ENCODE data around the gene TMEM151A.
"Not testable (repeated sequence)": the region's sequence is repeated elsewhere in the genome, so short reads cannot be mapped to it uniquely, and the experiment has no call there.

TMEM151A gene
- 0.37 to 11.0 (median 2.9) reads per million in 18 experiments for total RNA-seq

DNA sequence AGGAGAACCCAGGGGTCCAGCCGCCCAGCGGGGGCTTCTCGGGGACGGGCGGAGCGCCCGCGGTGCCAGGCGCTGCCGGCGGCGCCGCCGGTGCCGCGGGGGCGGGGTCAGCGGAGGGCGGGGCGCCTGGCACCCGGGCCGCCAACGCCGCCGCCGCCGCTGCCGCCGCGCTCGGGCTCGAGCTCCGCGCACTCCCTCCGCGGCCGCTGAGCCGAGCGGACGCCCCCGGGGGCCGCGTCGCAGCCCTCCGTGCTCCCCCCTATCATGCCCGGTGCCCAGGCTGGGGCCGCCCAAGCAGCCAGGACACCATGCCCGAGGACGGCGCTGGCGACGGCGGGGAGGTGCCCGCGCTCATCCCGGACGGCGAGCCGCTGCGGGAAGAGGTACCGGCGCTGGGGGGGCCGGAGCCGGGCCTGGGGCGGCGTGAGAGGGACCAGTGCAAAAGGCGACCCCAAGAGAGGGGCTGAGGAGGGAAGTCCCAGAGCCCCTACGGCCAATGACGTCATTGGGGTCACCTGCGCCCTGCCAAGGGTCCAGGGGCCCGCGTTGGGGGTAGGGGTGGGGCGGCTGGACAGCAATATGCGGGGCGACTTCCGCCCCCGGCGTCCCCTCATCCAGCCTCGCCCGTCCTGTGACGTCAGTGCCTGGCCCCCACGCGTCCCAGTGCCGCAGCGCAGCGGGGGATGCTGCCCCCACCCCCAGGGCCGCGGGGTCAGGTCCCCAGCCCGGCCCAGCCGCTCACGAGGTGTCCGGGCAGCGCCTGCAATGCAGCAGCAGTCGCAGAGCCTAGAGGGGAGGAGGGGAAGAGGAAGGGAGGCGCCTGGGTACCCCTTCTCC is at the start of gene TMEM151A:
Gene TMEM151A, plus strand, starts transcription at position 189 of the 837 bp plus-strand sequence. Its CDS starts 120 bp downstream, at position 309.
- peak in 1 of 2 donors; percentile 34 for DNase-seq

DNA sequence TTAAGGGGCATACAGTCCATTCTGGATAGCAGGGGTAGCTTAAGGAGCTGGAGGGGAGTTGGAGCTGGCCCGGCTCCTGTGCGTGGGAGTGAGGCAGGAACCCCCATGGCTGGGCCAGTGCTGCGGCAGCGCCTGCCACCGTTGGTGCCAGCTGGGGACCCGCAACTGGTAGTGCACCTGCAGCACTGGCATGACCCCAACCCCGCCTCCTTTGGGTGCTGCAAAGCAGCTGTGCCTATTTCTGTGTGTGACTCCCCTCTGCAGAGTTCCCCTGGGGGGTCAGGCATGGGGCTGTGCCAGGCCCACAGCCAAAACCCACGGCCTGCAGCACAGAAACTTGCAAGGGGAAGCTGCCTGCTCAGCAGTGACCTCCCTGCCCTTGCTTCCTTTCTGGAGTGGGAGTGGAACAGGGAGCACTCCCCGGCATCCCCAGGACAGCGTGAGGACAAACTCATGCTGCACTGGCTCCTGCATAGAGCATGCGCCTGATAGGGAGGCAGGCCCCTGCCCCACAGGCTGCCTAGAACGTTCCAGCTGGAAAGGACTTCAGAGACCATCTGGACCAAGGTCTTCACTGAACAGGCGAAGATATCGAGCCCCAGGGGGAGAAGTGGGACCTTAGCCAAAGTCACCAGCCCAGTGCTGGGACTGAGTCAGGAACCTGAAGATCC is 49.5 kb upstream of the TMEM151A start:
- DNase-seq, result no peak

DNA sequence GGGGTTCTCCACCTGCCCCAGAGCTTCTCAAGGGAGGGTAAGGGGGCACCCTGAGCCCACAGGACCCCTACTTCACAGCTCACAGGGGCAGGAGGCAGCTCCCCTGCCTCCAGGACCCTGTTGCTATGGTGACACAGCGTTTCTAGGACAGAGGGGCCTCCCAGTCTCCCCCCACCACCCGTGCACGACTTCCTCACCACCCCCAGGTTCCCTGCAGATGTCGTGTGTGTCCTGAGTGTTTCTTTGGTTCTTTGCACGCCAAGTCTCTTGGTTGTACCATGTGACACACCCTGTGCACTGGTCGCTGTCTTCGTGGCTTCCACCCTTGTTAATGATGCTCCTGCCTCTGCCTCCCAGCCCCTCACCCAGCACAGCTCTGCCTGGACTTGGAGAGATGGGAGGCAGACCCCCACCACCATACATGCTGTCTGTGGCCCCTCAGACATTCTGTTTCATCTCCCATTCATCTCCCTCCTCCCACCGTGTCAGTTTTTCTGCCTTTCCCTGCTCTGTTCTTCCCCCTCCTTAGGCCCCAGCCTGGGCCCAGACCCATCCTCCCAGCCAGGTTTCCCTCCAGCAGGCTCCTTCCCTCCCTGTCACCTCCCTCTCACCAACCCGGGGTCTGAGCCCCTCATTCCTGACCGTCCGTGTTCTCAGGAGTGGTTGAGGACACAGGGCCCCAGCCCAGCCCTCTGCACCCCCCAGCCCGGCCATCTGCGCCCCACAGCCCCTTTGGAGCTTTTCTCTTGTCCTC is 47.7 kb upstream of the TMEM151A start:
- no peak for DNase-seq

DNA sequence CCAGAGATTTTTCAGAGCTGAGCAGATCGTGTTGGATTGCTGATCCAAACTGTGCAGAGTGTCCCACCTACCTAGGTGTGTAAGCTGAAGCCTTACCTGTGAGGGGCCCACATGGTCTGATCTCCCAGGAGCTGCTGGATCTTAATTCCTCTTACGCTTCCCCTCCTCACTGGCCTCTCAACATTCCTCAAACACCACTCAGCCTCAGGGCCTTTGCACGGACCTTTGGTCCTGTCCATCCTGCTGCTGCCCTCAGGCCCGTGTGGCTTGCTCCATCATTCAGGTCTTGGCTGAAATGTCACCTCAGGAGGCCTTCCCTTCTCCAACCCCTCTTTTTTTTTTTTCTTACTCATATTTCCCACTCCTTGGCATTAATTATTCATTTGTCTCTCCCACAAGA is 44.4 kb upstream of the TMEM151A start:
- no peak for DNase-seq

DNA sequence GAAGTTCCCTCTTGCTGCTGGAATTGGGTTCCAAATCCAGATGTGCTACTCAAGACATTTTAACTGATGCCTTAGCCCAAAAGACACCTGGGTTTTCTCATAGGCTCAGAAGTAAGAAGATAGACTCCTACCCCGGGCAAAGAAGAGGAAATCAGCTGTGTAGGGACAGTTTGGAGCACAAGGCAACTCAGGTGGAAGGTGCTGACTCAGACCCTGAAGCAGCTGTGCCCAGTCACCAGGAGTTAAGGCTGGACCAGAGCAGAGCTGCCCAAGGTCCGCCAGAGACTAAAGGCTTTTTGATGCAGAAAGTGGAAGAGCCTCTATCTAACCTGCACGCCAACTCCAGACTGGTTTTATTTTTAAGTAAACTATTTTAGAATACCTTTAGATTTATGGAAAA is 43.9 kb upstream of the TMEM151A start:
- no peak for DNase-seq

DNA sequence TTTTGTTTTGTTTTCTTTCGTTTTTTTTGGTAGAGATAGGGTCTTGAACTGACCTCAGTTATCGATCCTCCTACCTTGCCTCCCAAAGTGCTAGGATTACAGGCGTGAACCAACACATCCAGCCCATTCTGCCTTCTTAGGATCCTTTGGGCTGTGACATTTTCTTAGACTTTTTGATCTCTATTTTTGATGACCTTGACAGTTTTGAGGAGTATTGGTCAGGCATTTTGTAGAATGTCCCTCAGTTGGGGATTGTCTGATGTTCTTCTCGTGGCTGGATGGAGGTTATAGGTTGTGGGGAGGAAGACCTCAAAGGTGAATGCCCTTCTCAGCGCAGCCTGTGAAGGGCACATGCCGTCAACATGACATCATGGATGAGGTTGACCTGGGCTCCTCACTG is 42.8 kb upstream of the TMEM151A start:
- no peak for DNase-seq

DNA sequence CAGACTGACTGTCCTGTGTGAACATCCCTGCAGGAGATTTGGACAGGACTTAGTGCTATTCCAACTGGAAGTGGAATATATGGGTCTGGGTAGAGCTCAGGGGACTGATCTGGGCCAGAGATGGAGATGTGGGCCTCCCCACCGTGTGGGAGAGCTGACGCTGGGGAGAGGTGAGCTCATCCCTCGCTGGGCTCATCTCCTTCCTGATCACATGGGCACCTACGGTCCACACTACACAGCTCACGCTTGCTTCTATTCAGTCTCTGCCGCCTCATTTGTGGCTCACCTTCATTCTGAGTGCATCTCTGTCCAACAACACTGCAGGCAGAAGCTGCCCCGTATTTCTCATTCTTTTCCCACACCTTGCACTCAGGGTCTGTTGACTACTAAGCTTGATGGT is 39.9 kb upstream of the TMEM151A start:
- DNase-seq, result no peak

DNA sequence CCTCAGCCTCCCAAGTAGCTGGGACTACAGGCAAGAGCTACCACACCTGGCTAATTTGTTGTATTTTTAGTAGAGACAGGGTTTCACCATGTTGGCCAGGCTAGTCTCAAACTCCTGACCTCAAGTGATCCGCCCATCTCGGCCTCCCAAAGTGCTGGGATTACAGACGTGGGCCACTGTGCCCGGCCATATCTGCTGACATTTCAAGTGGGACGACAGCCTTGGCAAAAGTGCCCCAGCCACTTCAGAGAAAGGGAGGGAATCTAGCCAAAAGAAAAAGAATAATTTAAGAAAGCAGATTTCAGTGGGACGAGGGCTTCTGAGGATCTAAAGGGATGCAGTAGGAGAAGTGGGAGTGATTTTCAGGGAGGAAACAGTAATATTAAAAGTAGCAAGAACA is 38.6 kb upstream of the TMEM151A start:
- not testable (repeated sequence) for DNase-seq

DNA sequence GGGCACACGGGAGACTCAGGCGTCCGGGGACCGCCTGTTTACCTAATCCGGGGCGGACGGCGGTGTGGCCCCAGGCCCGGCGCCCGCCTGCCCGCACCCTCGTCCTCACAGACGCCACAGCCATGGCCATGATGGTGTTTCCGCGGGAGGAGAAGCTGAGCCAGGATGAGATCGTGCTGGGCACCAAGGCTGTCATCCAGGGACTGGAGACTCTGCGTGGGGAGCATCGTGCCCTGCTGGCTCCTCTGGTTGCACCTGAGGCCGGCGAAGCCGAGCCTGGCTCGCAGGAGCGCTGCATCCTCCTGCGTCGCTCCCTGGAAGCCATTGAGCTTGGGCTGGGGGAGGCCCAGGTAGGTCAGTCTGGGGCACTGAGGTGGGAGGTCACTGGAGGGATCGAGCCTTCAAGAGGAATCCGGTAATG is 33.2 kb upstream of the TMEM151A start:
- DNase-seq, result no peak

DNA sequence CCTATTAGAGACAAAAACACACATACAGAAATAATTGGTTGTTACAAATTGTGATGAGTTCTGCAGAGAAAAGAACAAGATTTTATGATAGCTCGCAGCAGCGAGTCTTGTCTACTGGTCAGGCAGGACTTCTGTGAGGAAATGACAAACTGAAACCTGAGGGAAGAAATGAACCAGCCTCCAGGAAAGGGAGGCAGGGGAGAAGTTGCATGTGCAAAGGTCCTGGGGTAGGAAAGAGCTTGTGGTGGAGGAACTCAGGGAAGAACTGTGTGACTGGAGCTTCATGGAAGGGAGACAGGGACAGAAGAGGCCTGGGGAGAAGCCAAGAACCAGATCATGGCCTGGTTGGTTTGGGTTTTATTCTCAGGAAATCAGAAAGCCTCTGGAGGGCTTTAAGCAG is 32.5 kb upstream of the TMEM151A start:
- DNase-seq, result no peak

DNA sequence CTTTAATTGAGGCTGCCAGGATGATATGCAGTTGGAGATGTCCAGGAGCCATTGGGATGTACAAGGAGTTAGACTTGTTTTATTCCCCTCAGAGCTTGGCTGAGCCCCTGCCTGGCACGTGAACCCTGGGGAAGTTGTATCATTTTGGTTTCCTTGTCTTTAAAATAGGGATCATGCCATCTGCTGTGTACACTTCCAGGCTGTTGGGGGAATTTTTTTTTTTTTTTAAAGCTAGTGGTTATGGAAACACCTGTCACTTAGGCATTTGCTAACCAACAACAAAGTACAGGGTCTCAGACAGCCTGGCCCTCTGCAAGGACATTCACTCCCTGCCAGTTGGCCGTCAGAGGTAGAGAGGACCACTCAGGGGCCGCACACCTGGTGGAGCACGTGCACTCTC is 31.7 kb upstream of the TMEM151A start:
- no peak for DNase-seq

DNA sequence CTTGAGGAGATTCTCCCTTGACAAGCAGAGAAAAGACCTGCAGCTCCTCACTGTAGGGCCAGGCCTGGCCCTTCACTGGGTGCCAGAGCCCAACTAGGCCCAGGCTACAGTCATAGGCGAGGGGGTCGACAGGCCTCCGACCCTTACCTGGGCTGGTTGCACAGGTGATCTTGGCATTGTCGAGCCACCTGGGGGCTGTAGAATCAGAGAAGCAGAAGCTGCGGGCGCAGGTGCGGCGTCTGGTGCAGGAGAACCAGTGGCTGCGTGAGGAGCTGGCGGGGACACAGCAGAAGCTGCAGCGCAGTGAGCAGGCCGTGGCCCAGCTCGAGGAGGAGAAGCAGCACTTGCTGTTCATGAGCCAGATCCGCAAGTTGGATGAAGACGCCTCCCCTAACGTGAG is 30.1 kb upstream of the TMEM151A start:
- no peak for DNase-seq

DNA sequence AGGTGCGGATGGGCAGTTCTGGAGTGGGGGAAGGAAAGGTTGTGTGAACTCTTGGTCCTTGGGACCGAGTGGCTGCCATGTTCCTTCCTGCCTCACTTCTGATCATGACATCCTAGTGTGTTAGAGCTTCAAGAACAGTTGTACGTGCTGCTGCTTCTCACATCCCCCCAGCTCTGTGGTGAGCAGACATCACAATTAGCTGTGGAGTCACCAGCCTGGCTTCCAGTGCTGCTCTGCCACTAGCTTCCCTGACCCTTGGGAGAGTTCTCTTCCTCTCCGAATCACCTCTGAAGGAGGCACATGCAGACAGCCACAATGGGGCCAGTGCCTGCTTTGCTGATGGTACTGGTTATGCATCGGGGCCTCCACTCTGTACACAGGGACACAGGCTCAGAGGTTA is 29.5 kb upstream of the TMEM151A start:
- no peak for DNase-seq

DNA sequence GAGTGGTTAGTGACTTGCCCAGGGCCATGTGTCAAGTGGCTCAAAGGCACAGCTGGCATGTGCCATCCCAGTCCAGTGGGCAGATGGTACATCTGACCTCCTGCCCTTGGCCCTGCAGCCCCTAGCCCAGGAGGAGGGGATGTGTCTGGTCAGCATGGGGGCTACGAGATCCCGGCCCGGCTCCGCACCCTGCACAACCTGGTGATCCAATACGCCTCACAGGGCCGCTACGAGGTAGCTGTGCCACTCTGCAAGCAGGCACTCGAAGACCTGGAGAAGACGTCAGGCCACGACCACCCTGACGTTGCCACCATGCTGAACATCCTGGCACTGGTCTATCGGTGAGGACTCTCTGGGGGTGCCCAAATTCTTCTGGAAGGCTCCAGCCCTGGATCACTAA is 29.0 kb upstream of the TMEM151A start:
- DNase-seq, result no peak

DNA sequence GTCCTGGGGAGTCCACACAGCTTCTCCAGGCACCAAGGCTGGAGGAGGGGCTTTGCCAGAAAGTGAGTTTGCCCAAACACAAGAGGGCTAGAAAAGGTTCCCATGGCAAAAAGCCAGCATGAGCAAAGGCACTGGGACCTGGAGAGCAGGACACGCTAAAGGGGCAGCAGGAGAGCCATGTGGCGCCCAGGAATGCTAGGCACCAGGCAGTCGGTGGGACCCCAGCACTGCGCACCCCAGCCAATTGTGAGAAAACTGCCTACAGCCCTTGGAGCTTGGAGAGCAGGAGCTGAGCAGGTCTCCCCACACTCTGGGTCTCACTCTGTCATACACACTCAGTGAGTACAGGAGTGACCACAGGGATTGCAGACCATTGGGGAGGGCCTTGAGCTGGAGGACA is 28.5 kb upstream of the TMEM151A start:
- no peak for DNase-seq

DNA sequence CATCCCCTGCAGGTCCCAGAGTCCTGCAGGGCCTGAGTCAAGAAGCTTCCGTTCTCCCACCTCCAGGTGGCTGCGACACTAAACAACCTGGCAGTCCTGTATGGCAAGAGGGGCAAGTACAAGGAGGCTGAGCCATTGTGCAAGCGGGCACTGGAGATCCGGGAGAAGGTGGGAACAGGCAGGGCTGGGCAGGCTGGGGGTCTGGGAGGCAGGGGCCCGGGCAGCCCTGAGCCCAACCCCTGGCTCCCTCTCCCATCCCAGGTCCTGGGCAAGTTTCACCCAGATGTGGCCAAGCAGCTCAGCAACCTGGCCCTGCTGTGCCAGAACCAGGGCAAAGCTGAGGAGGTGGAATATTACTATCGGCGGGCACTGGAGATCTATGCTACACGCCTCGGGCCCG is 27.9 kb upstream of the TMEM151A start:
- no peak for DNase-seq

DNA sequence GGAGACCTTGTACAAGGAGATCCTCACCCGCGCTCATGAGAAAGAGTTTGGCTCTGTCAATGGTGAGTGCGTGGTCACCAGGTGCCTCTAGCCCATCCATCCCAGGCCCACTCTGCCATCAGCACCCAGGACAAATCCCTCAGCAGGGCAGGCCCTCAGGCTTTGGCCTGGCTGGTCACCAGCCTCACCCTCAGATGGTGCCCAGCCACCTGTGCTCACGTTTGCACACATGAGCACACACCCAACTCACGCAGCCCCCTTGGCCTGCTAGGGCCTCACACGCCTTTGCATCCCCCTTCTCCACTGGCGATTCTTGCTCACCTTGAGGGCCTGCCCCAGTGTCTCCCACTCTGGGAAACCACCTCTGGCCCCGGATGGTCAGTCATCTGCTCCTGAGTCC is 27.3 kb upstream of the TMEM151A start:
- DNase-seq, result no peak

DNA sequence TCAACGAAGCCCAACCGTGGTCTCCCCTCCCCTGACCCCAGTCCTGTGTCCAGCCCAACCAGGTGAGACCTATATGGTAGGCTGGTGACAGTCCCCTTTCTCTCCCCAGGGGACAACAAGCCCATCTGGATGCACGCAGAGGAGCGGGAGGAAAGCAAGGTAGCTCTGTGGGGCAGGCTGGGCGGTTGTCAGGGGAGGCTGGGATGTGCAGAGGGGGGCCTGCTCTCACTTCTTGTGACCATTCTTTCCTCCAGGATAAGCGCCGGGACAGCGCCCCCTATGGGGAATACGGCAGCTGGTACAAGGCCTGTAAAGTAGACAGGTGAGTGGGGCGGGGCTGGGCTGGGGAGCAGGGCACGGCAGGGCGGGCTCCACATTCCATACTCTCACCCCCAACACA is 26.8 kb upstream of the TMEM151A start:
- no peak for DNase-seq

DNA sequence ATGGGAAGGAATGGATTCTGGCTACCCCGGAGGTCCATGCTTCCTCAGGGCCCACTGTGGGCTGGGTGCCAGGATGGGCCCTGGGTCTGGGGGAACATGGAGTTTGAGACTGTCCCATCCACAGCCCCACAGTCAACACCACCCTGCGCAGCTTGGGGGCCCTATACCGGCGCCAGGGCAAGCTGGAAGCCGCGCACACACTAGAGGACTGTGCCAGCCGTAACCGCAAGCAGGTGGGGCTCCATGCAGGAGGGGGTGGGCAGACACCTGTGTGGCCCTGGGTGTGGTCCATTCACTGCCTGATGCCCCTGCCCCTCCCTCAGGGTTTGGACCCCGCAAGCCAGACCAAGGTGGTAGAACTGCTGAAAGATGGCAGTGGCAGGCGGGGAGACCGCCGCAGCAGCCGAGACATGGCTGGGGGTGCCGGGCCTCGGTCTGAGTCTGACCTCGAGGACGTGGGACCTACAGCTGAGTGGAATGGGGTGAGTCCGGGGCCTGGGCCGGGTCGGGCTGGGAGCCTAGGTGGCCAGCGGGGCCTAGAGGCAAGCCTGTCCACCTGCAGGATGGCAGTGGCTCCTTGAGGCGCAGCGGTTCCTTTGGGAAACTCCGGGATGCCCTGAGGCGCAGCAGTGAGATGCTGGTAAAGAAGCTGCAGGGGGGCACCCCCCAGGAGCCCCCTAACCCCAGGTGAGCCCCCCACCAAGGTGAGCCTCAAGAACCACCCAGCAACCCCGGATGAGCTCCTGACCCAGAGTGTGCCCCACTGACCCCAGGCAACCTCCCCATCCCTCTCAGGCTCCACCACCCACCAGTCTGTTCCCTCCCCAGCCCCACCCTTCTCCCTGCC is 25.9 kb upstream of the TMEM151A start:
- no peak for DNase-seq

DNA sequence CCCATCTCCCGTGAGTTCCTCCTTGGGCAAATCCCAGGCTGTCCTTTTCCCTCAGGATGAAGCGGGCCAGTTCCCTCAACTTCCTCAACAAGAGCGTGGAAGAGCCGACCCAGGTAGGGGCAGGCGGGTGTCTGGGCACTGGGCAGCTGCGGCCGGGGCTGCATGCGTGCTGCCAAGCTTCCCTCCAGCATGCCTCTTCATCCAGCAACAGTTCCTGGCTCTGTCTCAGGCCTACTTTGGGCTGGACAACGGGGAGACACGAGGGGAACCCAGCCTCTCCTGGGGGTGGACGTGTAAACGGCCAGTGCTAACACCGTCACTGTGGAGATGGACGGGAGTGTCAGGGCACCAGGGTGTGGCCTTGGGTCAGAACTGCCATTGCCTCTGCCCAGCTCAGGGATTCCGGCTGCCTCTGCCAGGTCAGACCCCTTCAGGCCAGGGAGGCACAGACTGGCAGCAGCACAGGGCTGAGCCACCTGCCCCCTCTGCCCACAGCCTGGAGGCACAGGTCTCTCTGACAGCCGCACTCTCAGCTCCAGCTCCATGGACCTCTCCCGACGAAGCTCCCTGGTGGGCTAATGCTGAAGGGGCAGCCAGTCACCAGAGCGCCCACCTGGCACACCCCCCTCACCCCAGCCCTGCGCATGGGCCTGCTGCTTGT is 25.2 kb upstream of the TMEM151A start:
- no peak for DNase-seq

DNA sequence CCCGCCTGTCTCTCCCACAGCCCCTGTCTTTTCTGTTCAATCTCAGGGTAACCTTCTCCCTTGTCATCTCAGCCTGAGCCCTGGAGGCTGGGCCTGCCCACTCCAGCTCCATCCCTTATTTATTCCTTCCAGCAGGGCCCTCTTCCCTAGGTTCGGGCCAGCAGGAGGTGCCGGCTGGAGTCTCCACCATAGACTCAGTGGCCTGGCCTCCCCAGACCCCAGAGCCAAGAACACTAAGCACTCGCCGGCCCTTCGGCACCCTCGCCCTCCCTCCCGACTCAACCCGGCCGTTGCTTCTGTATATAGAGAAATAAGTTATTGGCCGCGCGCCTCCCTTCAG is 24.7 kb upstream of the TMEM151A start:
- no peak for DNase-seq
